Measurements from ENCODE around the gene C19orf12.

DNA sequence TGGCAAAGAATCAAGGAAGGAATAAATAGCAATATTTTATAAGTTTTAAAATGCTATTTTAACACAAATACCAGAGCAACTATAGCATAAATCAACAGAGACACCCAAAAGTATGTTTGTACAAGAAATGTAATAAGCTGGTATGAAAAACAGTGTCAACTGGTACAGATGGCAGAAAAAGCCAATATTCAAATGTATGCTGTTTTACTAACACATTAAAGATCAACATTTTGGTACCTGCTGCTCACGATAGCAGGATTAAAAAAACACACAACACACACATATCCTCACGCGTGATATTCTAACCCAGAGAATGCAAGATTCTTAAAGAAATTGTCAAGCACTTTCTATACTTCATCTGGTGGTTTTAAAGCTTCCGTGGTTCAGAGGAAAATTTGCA is 48.1 kb upstream of the C19orf12 start:
- TF ChIP-seq ISL1 (CRISPR knock-in tag; IDR thresholded peaks at IDR 0.05) (no peak), ESRRG (CRISPR knock-in tag; IDR thresholded peaks at IDR 0.05) (no peak), ZNF565 (CRISPR knock-in tag; conservative IDR thresholded peaks at IDR 0.05; ENCODE audit: low read depth) (no peak), TOX (CRISPR knock-in tag; IDR thresholded peaks at IDR 0.05; ENCODE audit: borderline replicate concordance) (no peak), ZFP3 (CRISPR knock-in tag; IDR thresholded peaks at IDR 0.05) (no peak)
- TF ChIP-seq, protein P1, sequence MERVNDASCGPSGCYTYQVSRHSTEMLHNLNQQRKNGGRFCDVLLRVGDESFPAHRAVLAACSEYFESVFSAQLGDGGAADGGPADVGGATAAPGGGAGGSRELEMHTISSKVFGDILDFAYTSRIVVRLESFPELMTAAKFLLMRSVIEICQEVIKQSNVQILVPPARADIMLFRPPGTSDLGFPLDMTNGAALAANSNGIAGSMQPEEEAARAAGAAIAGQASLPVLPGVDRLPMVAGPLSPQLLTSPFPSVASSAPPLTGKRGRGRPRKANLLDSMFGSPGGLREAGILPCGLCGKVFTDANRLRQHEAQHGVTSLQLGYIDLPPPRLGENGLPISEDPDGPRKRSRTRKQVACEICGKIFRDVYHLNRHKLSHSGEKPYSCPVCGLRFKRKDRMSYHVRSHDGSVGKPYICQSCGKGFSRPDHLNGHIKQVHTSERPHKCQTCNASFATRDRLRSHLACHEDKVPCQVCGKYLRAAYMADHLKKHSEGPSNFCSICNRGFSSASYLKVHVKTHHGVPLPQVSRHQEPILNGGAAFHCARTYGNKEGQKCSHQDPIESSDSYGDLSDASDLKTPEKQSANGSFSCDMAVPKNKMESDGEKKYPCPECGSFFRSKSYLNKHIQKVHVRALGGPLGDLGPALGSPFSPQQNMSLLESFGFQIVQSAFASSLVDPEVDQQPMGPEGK (CRISPR knock-in tag; IDR thresholded peaks at IDR 0.05; ENCODE audit: borderline replicate concordance): no peak
- TF ChIP-seq, protein P2, sequence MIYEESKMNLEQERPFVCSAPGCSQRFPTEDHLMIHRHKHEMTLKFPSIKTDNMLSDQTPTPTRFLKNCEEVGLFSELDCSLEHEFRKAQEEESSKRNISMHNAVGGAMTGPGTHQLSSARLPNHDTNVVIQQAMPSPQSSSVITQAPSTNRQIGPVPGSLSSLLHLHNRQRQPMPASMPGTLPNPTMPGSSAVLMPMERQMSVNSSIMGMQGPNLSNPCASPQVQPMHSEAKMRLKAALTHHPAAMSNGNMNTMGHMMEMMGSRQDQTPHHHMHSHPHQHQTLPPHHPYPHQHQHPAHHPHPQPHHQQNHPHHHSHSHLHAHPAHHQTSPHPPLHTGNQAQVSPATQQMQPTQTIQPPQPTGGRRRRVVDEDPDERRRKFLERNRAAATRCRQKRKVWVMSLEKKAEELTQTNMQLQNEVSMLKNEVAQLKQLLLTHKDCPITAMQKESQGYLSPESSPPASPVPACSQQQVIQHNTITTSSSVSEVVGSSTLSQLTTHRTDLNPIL (CRISPR knock-in tag; IDR thresholded peaks at IDR 0.05; ENCODE audit: low read depth): no peak

Measured in SK-N-SH treated with all-trans-retinoic acid at 6 μM for 48 hours (cell line).